ENCODE data around the gene CHMP2A. TPM values are rescaled to one million over a fixed set of nuclear protein-coding genes. Genes with fewer than 3 reads are reported as not detected.

CHMP2A gene
- total RNA-seq, 1 donor from 2014 or later = 108 TPM

DNA sequence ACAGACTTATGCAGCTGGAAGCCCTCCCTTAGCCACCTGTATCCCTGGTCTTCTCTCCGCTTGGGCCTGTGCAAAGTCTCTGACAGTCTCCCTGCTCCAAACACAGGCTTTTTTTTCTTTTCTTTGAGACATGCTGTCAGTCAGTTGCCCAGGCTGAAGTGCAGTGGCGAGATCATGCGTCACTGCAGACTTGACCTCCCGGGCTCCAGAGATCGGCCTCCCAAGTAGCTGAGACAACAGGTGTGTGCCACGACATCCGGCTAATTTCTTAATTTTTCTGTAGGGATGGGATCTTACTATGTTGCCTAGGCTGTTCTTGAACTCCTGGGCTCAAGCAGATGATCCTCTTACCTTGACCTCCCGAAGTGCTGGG is 16.7 kb upstream of the CHMP2A start:
- Mint-ChIP-seq H3K27me3 (ENCODE audit: unreplicated experiment) (peaks cover 13% of the 10 kb centered on the region), H3K36me3 (ENCODE audit: unreplicated experiment) (no peaks in the 10 kb centered on the region), H3K4me1 (ENCODE audit: low read depth, unreplicated experiment) (peaks cover 9% of the 10 kb centered on the region), H3K9me3 (ENCODE audit: unreplicated experiment) (peaks cover 22% of the 10 kb centered on the region), H3K27ac (ENCODE audit: unreplicated experiment) (peak overlapping the region; percentile 25), H3K4me3 (ENCODE audit: unreplicated experiment) (peak overlapping the region; percentile 98)
- TF ChIP-seq, protein P1, sequence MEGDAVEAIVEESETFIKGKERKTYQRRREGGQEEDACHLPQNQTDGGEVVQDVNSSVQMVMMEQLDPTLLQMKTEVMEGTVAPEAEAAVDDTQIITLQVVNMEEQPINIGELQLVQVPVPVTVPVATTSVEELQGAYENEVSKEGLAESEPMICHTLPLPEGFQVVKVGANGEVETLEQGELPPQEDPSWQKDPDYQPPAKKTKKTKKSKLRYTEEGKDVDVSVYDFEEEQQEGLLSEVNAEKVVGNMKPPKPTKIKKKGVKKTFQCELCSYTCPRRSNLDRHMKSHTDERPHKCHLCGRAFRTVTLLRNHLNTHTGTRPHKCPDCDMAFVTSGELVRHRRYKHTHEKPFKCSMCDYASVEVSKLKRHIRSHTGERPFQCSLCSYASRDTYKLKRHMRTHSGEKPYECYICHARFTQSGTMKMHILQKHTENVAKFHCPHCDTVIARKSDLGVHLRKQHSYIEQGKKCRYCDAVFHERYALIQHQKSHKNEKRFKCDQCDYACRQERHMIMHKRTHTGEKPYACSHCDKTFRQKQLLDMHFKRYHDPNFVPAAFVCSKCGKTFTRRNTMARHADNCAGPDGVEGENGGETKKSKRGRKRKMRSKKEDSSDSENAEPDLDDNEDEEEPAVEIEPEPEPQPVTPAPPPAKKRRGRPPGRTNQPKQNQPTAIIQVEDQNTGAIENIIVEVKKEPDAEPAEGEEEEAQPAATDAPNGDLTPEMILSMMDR (IDR thresholded peaks at IDR 0.05; ENCODE audit: partially characterized antibody, unreplicated experiment) = no peak
- no peak for DNase-seq

GRCh38 chr19:58570770-58571574 is 16.1 kb upstream of the CHMP2A start:
- no peak for DNase-seq
- no peaks in the 10 kb centered on the region for H3K36me3 Mint-ChIP-seq (ENCODE audit: unreplicated experiment)
- H3K9me3 Mint-ChIP-seq (ENCODE audit: unreplicated experiment) = peaks cover 22% of the 10 kb centered on the region
- TF ChIP-seq, protein P1 (IDR thresholded peaks at IDR 0.05; ENCODE audit: partially characterized antibody, unreplicated experiment) = no peak
- peaks cover 17% of the 10 kb centered on the region for H3K27me3 Mint-ChIP-seq (ENCODE audit: unreplicated experiment)
- H3K4me3 Mint-ChIP-seq (ENCODE audit: unreplicated experiment) = no peak overlapping the region
- no peak overlapping the region for H3K27ac Mint-ChIP-seq (ENCODE audit: unreplicated experiment)
- peaks cover 9% of the 10 kb centered on the region for H3K4me1 Mint-ChIP-seq (ENCODE audit: low read depth, unreplicated experiment)

DNA sequence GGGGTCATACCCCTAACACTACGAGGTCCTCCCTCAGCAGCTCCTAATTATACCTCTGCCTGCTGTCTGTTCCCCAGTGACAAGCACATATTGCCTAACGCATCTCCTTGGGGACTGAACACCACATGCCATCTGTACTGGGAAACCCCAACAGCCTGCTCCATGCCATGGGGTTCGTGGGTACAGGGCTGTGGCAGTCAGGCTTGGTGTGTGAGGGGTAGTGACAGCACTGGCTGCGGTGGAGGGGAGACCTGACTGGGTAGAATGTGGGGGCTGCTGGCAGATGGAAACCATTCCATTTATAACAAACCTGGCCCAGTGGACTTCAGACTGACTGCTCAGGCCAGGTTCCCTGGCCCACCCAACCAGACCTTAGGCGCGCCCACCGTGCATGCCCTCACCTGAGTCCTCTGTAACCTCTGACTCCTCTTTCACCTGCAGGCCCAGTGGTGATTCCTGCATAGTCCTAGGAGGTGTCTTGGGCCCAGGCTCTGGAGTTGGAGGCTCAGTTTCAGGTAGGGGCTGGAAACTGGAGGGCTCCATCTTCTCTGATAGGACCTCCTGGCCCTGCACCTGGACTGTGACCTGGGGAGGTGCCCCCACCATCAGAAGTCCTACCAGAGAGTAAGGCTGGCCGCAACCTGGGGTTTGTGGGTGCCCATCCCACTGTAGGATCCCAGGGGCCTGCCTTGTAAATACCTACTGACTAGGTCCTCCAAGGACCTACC is 15.2 kb upstream of the CHMP2A start:
- peaks cover 17% of the 10 kb centered on the region for H3K27me3 Mint-ChIP-seq (ENCODE audit: unreplicated experiment)
- peaks cover 21% of the 10 kb centered on the region for H3K9me3 Mint-ChIP-seq (ENCODE audit: unreplicated experiment)
- peaks cover 9% of the 10 kb centered on the region for H3K4me1 Mint-ChIP-seq (ENCODE audit: low read depth, unreplicated experiment)
- no peak for DNase-seq
- no peaks in the 10 kb centered on the region for H3K36me3 Mint-ChIP-seq (ENCODE audit: unreplicated experiment)
- TF ChIP-seq, protein P1 (IDR thresholded peaks at IDR 0.05; ENCODE audit: partially characterized antibody, unreplicated experiment) = no peak
- no peak overlapping the region for H3K4me3 Mint-ChIP-seq (ENCODE audit: unreplicated experiment)
- peak overlapping the region; percentile 48 for H3K27ac Mint-ChIP-seq (ENCODE audit: unreplicated experiment)

DNA sequence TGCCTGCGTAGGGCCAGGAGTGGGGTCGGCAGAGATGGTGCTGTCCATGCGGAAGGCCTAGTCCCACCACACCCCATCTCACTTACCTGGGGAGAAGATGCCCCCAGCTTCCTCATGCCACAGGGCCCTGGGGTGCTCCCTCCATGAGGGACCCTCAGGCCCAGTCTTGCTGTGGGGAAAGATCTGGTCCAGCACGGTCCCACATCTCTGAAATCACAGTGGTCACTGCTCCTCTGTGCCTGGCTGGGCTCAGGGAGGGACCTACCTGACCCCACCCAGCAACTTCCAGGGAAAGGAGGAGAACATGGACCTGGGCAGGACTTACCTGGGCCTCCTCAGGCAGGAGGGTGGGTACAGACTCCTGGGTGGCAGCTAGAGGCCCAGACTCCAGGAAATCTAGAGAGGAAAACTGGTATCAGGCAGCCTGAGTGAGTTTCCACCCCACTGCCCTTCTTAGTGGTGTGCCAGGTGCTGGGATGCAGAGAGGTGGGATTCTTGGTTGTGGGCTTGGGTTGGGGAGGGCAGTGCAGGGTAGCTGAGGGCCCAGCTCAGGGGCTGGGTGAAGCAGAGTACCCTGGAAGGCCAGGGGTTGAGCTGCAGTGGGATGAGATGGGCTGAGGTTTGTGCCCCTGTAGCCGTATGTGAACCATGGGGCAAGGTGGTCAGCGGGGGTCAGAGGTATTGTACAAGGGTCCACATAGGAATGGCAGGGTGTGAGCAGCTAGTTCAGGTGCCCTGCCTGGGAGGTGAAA is 14.5 kb upstream of the CHMP2A start:
- peaks cover 17% of the 10 kb centered on the region for H3K27me3 Mint-ChIP-seq (ENCODE audit: unreplicated experiment)
- no peak overlapping the region for H3K4me3 Mint-ChIP-seq (ENCODE audit: unreplicated experiment)
- TF ChIP-seq, protein P1 (IDR thresholded peaks at IDR 0.05; ENCODE audit: partially characterized antibody, unreplicated experiment) = no peak
- peak overlapping the region; percentile 33 for H3K27ac Mint-ChIP-seq (ENCODE audit: unreplicated experiment)
- no peaks in the 10 kb centered on the region for H3K36me3 Mint-ChIP-seq (ENCODE audit: unreplicated experiment)
- DNase-seq = no peak
- H3K4me1 Mint-ChIP-seq (ENCODE audit: low read depth, unreplicated experiment) = peaks cover 9% of the 10 kb centered on the region
- H3K9me3 Mint-ChIP-seq (ENCODE audit: unreplicated experiment) = peaks cover 16% of the 10 kb centered on the region

Measured in glutamatergic neuron (in vitro differentiated cells).